HL-60 (cell line): Measurements from ENCODE around the gene ANAPC2.

Source experiments
- DNase-seq, 2 experiments: peaks; one replicate each; pipeline ENCODE4 v3.0.0-alpha.2; 2010 to 2020; ENCODE audit warnings: low read depth in 1 of 2, low spot score in 1 of 2
- H3K27ac ChIP-seq: fragments of 250-450 bp; sonication (Bioruptor Pico); replicated peaks from 2 replicates; pipeline ENCODE4 v1.5.1; 2020; ENCODE audit warnings: mild to moderate bottlenecking, moderate library complexity
- H3K27me3 ChIP-seq: fragments of 250-450 bp; sonication (Bioruptor Pico); 2 replicates; pipeline ENCODE4 v1.5.1; 2021; ENCODE audit warnings: mild to moderate bottlenecking, moderate library complexity; ENCODE audit not compliant: insufficient read depth, poor library complexity, severe bottlenecking
- H3K4me3 ChIP-seq: replicated peaks from 2 replicates; pipeline ENCODE4 v1.5.1; 2011; ENCODE audit warnings: mild to moderate bottlenecking, control low read depth, low read length; ENCODE audit not compliant: insufficient read depth
- CTCF ChIP-seq: IDR thresholded peaks from one replicate; pipeline ENCODE4 v1.5.1; 2011; ENCODE audit warnings: low read length, control low read depth, inconsistent platforms; ENCODE audit not compliant: insufficient read depth
- GABPA ChIP-seq: IDR thresholded peaks from 2 replicates; pipeline ENCODE4 v1.6.1; 2012; ENCODE audit warnings: low read depth
- POLR2AphosphoS5 ChIP-seq: IDR thresholded peaks from 2 replicates; pipeline ENCODE4 v1.6.1; 2012; ENCODE audit warnings: low read depth
- REST ChIP-seq: IDR thresholded peaks from 2 replicates; pipeline ENCODE4 v1.6.1; 2012; ENCODE audit warnings: low read depth; ENCODE audit not compliant: insufficient replicate concordance
- SPI1 ChIP-seq: IDR thresholded peaks from 2 replicates; pipeline ENCODE4 v1.6.1; 2012; ENCODE audit warnings: low read depth, mild to moderate bottlenecking, borderline replicate concordance

Gene ANAPC2

GRCh38 chr9:137180491-137180890, 7.9 kb downstream of the ANAPC2 start:
- no peak for TF ChIP-seq CTCF
- TF ChIP-seq SPI1: no peak
- TF ChIP-seq GABPA: no peak
- no peak for TF ChIP-seq POLR2AphosphoS5
- no peak for TF ChIP-seq REST
- DNase-seq: no peak
- no peaks in the 10 kb centered on the region for H3K27me3 ChIP-seq
- H3K27ac ChIP-seq: no peak overlapping the region
- no peak overlapping the region for H3K4me3 ChIP-seq

GRCh38 chr9:137179761-137180160, 8.6 kb downstream of the ANAPC2 start:
- Histone ChIP-seq H3K27ac (no peak overlapping the region), H3K27me3 (no peaks in the 10 kb centered on the region), H3K4me3 (no peak overlapping the region)
- no peak for DNase-seq
- no peak for TF ChIP-seq REST
- no peak for TF ChIP-seq POLR2AphosphoS5
- TF ChIP-seq CTCF: no peak
- no peak for TF ChIP-seq SPI1
- no peak for TF ChIP-seq GABPA

- Histone ChIP-seq H3K27me3 (no peaks in the 10 kb centered on the region), H3K4me3 (no peak overlapping the region), H3K27ac (no peak overlapping the region)
- DNase-seq: no peak
- TF ChIP-seq SPI1 (no peak), GABPA (no peak), POLR2AphosphoS5 (no peak), REST (no peak), CTCF (no peak)
These were observed 9.3 kb downstream of the ANAPC2 start for GRCh38 chr9:137178939-137179630.
